ENCODE measurements around the gene NKX2-4.

The NKX2-4 gene

DNA sequence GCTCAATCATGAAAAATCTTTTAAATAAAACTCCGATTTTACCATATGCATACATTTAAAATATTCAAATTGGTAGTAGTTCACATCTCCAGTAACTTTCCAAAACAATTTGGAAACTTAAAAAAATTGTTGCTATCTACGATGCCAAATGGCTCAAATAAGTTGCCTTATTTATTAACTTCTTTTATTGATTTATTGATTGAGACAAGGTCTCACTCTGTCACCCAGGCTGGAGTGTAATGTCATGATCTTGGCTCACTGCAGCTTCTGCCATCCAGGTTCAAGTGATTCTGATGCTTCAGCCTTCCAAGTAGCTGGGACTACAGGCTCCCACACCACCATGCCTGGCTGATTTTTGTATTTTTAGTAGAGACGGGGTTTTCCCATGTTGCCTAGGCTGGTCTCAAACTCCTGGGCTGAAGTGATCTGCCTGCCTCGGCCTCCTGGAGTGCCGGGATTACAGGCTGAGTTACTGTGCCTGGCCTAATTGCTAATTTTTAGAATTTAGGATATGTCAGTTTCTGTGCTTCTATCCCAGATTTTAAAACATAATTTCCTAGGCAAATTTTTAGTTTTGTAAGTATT lies 12.9 kb downstream of the NKX2-4 start:
- in situ Hi-C loops (cut with HindIII; ENCODE audit: low pct_ligation_motif_present, low sequenced_read_pairs): no loop called here
- Histone ChIP-seq H3K27ac (no peak overlapping the region), H3K4me3 (ENCODE audit: low read depth, low read length) (no peak overlapping the region), H3K36me3 (replicated peaks) (peaks cover 9% of the 10 kb centered on the region), H3K27me3 (replicated peaks) (no peaks in the 10 kb centered on the region)
- no peak for DNase-seq
- TF ChIP-seq, protein P1, sequence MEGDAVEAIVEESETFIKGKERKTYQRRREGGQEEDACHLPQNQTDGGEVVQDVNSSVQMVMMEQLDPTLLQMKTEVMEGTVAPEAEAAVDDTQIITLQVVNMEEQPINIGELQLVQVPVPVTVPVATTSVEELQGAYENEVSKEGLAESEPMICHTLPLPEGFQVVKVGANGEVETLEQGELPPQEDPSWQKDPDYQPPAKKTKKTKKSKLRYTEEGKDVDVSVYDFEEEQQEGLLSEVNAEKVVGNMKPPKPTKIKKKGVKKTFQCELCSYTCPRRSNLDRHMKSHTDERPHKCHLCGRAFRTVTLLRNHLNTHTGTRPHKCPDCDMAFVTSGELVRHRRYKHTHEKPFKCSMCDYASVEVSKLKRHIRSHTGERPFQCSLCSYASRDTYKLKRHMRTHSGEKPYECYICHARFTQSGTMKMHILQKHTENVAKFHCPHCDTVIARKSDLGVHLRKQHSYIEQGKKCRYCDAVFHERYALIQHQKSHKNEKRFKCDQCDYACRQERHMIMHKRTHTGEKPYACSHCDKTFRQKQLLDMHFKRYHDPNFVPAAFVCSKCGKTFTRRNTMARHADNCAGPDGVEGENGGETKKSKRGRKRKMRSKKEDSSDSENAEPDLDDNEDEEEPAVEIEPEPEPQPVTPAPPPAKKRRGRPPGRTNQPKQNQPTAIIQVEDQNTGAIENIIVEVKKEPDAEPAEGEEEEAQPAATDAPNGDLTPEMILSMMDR (IDR thresholded peaks at IDR 0.05; ENCODE audit: low read depth, low read length, missing control alignments): no peak

DNA sequence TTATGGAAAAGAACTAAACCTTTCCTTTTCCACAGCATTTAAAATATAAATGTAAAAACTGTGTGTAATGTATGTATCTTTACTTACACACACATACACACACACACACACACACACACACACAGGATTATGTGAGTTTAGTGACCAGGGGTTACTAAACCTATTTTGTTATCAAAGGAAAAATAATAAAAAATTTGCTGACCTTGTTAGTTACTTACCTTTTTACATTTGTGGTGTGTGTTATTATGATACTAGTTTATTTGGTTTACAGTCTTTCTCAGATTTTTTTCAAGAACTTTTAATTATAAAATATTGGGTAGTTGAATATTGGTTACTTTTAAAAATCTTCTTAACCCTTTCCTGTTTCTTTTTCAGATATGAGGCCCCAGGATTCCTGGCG lies 15.7 kb downstream of the NKX2-4 start:
- DNase-seq: no peak
- Histone ChIP-seq H3K27ac (no peak overlapping the region), H3K4me3 (ENCODE audit: low read depth, low read length) (no peak overlapping the region), H3K27me3 (replicated peaks) (no peaks in the 10 kb centered on the region), H3K36me3 (replicated peaks) (peaks cover 5% of the 10 kb centered on the region)
- TF ChIP-seq, protein P1 (IDR thresholded peaks at IDR 0.05; ENCODE audit: low read depth, low read length, missing control alignments): no peak
- in situ Hi-C loops (cut with HindIII; ENCODE audit: low pct_ligation_motif_present, low sequenced_read_pairs): no loop called here

- no peak overlapping the region for H3K4me3 ChIP-seq (ENCODE audit: low read depth, low read length)
- in situ Hi-C loops (cut with HindIII; ENCODE audit: low pct_ligation_motif_present, low sequenced_read_pairs): no loop called here
- peaks cover 5% of the 10 kb centered on the region for H3K36me3 ChIP-seq (replicated peaks)
- no peaks in the 10 kb centered on the region for H3K27me3 ChIP-seq (replicated peaks)
- TF ChIP-seq, protein P1 (IDR thresholded peaks at IDR 0.05; ENCODE audit: low read depth, low read length, missing control alignments): no peak
- DNase-seq: no peak
- H3K27ac ChIP-seq: no peak overlapping the region
Measured at GRCh38 chr20:21380711-21381110, 16.6 kb downstream of the NKX2-4 start.

- Histone ChIP-seq H3K27ac (no peak overlapping the region), H3K36me3 (replicated peaks) (no peaks in the 10 kb centered on the region), H3K4me3 (ENCODE audit: low read depth, low read length) (no peak overlapping the region), H3K27me3 (replicated peaks) (no peaks in the 10 kb centered on the region)
- TF ChIP-seq, protein P1 (IDR thresholded peaks at IDR 0.05; ENCODE audit: low read depth, low read length, missing control alignments): no peak
- no peak for DNase-seq
- in situ Hi-C loops (cut with HindIII; ENCODE audit: low pct_ligation_motif_present, low sequenced_read_pairs): no loop called here
Measured at GRCh38 chr20:21378259-21378658, 19.1 kb downstream of the NKX2-4 start.

GRCh38 chr20:21377701-21378100 lies 19.6 kb downstream of the NKX2-4 start:
- TF ChIP-seq, protein P1 (IDR thresholded peaks at IDR 0.05; ENCODE audit: low read depth, low read length, missing control alignments): no peak
- no peak overlapping the region for H3K4me3 ChIP-seq (ENCODE audit: low read depth, low read length)
- H3K27ac ChIP-seq: no peak overlapping the region
- no peaks in the 10 kb centered on the region for H3K36me3 ChIP-seq (replicated peaks)
- no peaks in the 10 kb centered on the region for H3K27me3 ChIP-seq (replicated peaks)
- in situ Hi-C loops (cut with HindIII; ENCODE audit: low pct_ligation_motif_present, low sequenced_read_pairs): no loop called here
- no peak for DNase-seq

GRCh38 chr20:21376626-21377025 lies 20.7 kb downstream of the NKX2-4 start:
- in situ Hi-C loops (cut with HindIII; ENCODE audit: low pct_ligation_motif_present, low sequenced_read_pairs): no loop called here
- no peak for DNase-seq

More at GRCh38 chr20:21376626-21377025, 20.7 kb downstream of the NKX2-4 start:
- no peak overlapping the region for H3K4me3 ChIP-seq (ENCODE audit: low read depth, low read length)
- TF ChIP-seq, protein P1 (IDR thresholded peaks at IDR 0.05; ENCODE audit: low read depth, low read length, missing control alignments): no peak
- H3K36me3 ChIP-seq (replicated peaks): no peaks in the 10 kb centered on the region
- H3K27ac ChIP-seq: no peak overlapping the region
- no peaks in the 10 kb centered on the region for H3K27me3 ChIP-seq (replicated peaks)

Data from brain microvascular endothelial cell (primary cell).